K562 (cell line): ENCODE results near the gene GRIA4. TPM values are rescaled to one million over a fixed set of nuclear protein-coding genes. Genes with fewer than 3 reads are reported as not detected.

Experiments
- ATAC-seq: fragments of 200-7000 bp; cut with Tn5 transposase; 3 replicates; pipeline ENCODE4 v1.9.1; 2020; ENCODE audit warnings: moderate library complexity
- BruUV-seq: library from RNA; stranded (reverse); fragments of 400-500 nt; replicated peaks from 2 replicates; lab custom pipeline; 2021; lab: Mats Ljungman, UMichigan
- CTCF ChIA-PET: fragments of 300-600 bp; formaldehyde crosslinking; extraction: SDS; loops from one replicate; lab custom pipeline; 2021; ENCODE audit warnings: low intra/inter-chr PET ratio; lab: Yijun Ruan, JAX
- POLR2A ChIA-PET: fragments of 300-600, 350-650 bp; sonication (Branson Sonifier 250); formaldehyde crosslinking; extraction: SDS; loops from one replicate; lab custom pipeline; 2021; ENCODE audit warnings: antibody characterized with exemption, inconsistent platforms; lab: Yijun Ruan, JAX
- DNase-seq, 4 experiments: peaks; one replicate each; pipeline versions ENCODE4 v3.0.0 to v3.0.0-alpha.2; 2011 to 2018; ENCODE audit warnings: low spot score in 3 of 4, mixed read lengths in 3 of 4; ENCODE audit errors: extremely low read depth in 1 of 4
- FAIRE-seq: peaks from 2 replicates; lab custom pipeline; 2011; peaks lifted over from hg19 to GRCh38; lab: Jason Lieb, UNC
- H2AFZ ChIP-seq: 2 replicates; pipeline ENCODE4 v1.6.0; 2011; ENCODE audit warnings: low read depth, low read length, control low read depth, inconsistent platforms
- H3K27ac ChIP-seq: fragments of 200-600 bp; 3 replicates; pipeline ENCODE4 v1.8.0; 2011; ENCODE audit warnings: low read depth, mild to moderate bottlenecking, control low read depth, inconsistent platforms, low read length, moderate library complexity, mixed read lengths; ENCODE audit errors: extremely low read depth
- H3K27me3 ChIP-seq, 2 experiments: fragments of 300-600 bp in 1 of 2; 2 replicates in 1 of 2; 3 replicates in 1 of 2; pipeline versions ENCODE4 v1.6.0 to v1.8.0; 2011; ENCODE audit warnings: inconsistent platforms in 2 of 2, low read length in 2 of 2, mild to moderate bottlenecking in 1 of 2, mixed read lengths in 1 of 2, moderate library complexity in 1 of 2; ENCODE audit not compliant: control insufficient read depth in 2 of 2, insufficient read depth in 2 of 2
- H3K36me3 ChIP-seq: fragments of 300-600 bp; 3 replicates; pipeline ENCODE4 v1.8.0; 2011; ENCODE audit warnings: mild to moderate bottlenecking, low read length, inconsistent platforms; ENCODE audit not compliant: control insufficient read depth, insufficient read depth
- H3K4me1 ChIP-seq, 2 experiments: fragments of 200-600 bp in 1 of 2; replicated peaks in 1 of 2; 2 replicates in 1 of 2; 3 replicates in 1 of 2; pipeline versions ENCODE4 v1.5.1 to v1.8.0; 2011; ENCODE audit warnings: inconsistent platforms in 2 of 2, low read length in 2 of 2, mild to moderate bottlenecking in 1 of 2, mixed read lengths in 1 of 2, moderate library complexity in 1 of 2; ENCODE audit not compliant: control insufficient read depth in 2 of 2, insufficient read depth in 2 of 2
- H3K4me2 ChIP-seq: 2 replicates; pipeline ENCODE4 v1.6.1; 2011; ENCODE audit warnings: low read length, control low read depth, inconsistent platforms, mixed read lengths; ENCODE audit not compliant: insufficient read depth
- H3K4me3 ChIP-seq: fragments of 200-600 bp; sonication (generic), shearing (Covaris generic); 2 replicates; pipeline ENCODE4 v1.5.1; 2016; ENCODE audit warnings: control low read depth, inconsistent platforms
- H3K79me2 ChIP-seq: fragments of 200-600 bp; 3 replicates; pipeline ENCODE4 v1.8.0; 2011; ENCODE audit warnings: low read length, inconsistent platforms; ENCODE audit not compliant: control insufficient read depth, insufficient read depth
- H3K9ac ChIP-seq, 2 experiments: 2 replicates each; pipeline versions ENCODE4 v1.6.0 to v1.6.1; 2011; ENCODE audit warnings: low read depth in 2 of 2, low read length in 2 of 2, control low read depth in 1 of 2, inconsistent platforms in 1 of 2, mild to moderate bottlenecking in 1 of 2, mixed read lengths in 1 of 2; ENCODE audit not compliant: insufficient read depth in 1 of 2
- H3K9me1 ChIP-seq: one replicate; pipeline ENCODE4 v1.6.0; 2011; ENCODE audit warnings: inconsistent platforms, mild to moderate bottlenecking, low read length, moderate library complexity; ENCODE audit not compliant: control insufficient read depth, insufficient read depth
- H3K9me3 ChIP-seq: replicated peaks from 2 replicates; pipeline ENCODE4 v1.5.1; 2011; ENCODE audit warnings: low read depth, low read length, inconsistent platforms; ENCODE audit not compliant: control insufficient read depth, insufficient read depth
- H4K20me1 ChIP-seq: replicated peaks from 2 replicates; pipeline ENCODE4 v1.6.1; 2011; ENCODE audit warnings: low read length, inconsistent platforms, mixed read lengths; ENCODE audit not compliant: control insufficient read depth, insufficient read depth
- ATF1 ChIP-seq, 2 experiments: fragments of 450-650 bp in 1 of 2; IDR thresholded peaks; 2 replicates each; pipeline ENCODE4 v1.6.1; 2016; ENCODE audit warnings: missing compliant biosample characterization in 1 of 2, missing genetic modification characterization in 1 of 2
- CREB1 ChIP-seq, 2 experiments: sonication (generic) in 1 of 2; formaldehyde crosslinking in 1 of 2; IDR thresholded peaks; 2 replicates each; pipeline versions ENCODE4 v1.6.1 to v1.8.0; 2012 to 2022; ENCODE audit warnings: inconsistent platforms in 1 of 2, mild to moderate bottlenecking in 1 of 2, missing genetic modification reagents in 1 of 2, moderate library complexity in 1 of 2
- HOXB6 ChIP-seq: fragments of 250-450 bp; sonication (Bioruptor Pico); IDR thresholded peaks from 2 replicates; pipeline ENCODE4 v1.5.1; 2022; ENCODE audit warnings: mild to moderate bottlenecking, borderline replicate concordance
- JUNB ChIP-seq: fragments of 450-650 bp; formaldehyde crosslinking; conservative IDR thresholded peaks from 2 replicates; pipeline ENCODE4 v1.4.0; 2020; ENCODE audit warnings: mild to moderate bottlenecking
- STAT5B ChIP-seq: fragments of 250-450 bp; sonication (Bioruptor Pico); IDR thresholded peaks from 2 replicates; pipeline ENCODE4 v1.8.0; 2021; ENCODE audit warnings: mild to moderate bottlenecking, inconsistent platforms
- ZBTB26 ChIP-seq: fragments of 450-650 bp; formaldehyde crosslinking; IDR thresholded peaks from 2 replicates; pipeline ENCODE4 v1.4.0; 2022; ENCODE audit warnings: missing genetic modification characterization
- ZNF274 ChIP-seq: IDR thresholded peaks from 2 replicates; pipeline ENCODE4 v1.6.1; 2011; ENCODE audit warnings: low read depth, mild to moderate bottlenecking, low read length, moderate library complexity, borderline replicate concordance
- ZNF518B ChIP-seq: fragments of 250-450 bp; sonication (Bioruptor Pico); IDR thresholded peaks from 2 replicates; pipeline ENCODE4 v1.5.0; 2021; ENCODE audit warnings: mild to moderate bottlenecking, moderate library complexity
- WGBS: fragments of 100-300 bp; shearing (Covaris generic); methylation state at CpG from one replicate; pipeline ENCODE4 v1.1.6; 2016; ENCODE audit warnings: low coverage, mixed read lengths; ENCODE audit not compliant: insufficient coverage; ENCODE audit errors: missing lambda C conversion rate; 5-methylcytosine and 5-hydroxymethylcytosine counted together
- in situ Hi-C: fragments of 300-500 bp; cut with MboI; formaldehyde crosslinking; loops from 4 replicates; pipeline ENCODE4 v1.15.0; 2018; ENCODE audit warnings: inconsistent platforms, mixed read lengths
- intact Hi-C: fragments of 100-400 bp; cut with micrococcal nuclease; formaldehyde crosslinking; loops from 2 replicates; pipeline ENCODE4 v1.14.2; 2022
- polyA plus RNA-seq, 8 experiments: library from polyadenylated mRNA; depleted of rRNA in 4 of 8; stranded (reverse) in 5 of 8; unstranded in 3 of 8; fragments of >200 nt; fragmentation: Nextera tagmentation in 2 of 8; fragmentation: Illumina TruSeq in 1 of 8; extraction: Ambion mirVana in 2 of 8; extraction: Trizol in 1 of 8; gene quantifications; 2 replicates each; pipeline versions ENCODE4 v1.2.1 to v1.2.3, GENCODE V29; 2011 to 2014; ENCODE audit warnings: inconsistent platforms in 1 of 8, missing spikeins in 1 of 8
- total RNA-seq, 7 experiments: library from RNA; depleted of rRNA in 6 of 7; stranded (reverse); fragments of >200 nt in 6 of 7; fragmentation: Illumina TruSeq in 2 of 7; extraction: Trizol in 2 of 7; gene quantifications; 2 replicates each; pipeline versions ENCODE4 v1.2.1 to v1.2.3, GENCODE V29; 2011 to 2021; ENCODE audit warnings: low replicate concordance in 1 of 7

Gene GRIA4
- total and polyA plus RNA-seq, 9 of the 15 experiments (the other 6 are each of a cell fraction or from before 2014, with no cell fraction given), result not detected

GRCh38 chr11:105878510-105878909, 268.6 kb downstream of the GRIA4 start:
- no peak for FAIRE-seq
- H3K4me1 ChIP-seq, result no peaks in the 10 kb centered on the region
- no peaks in the 10 kb centered on the region for H4K20me1 ChIP-seq
- no peak overlapping the region for H3K9ac ChIP-seq
- no peaks in the 10 kb centered on the region for H3K27me3 ChIP-seq
- no peak for DNase-seq
- no peaks in the 10 kb centered on the region for H3K9me1 ChIP-seq
- intact Hi-C loops (no loop called here), in situ Hi-C loops (no loop called here)
- no peaks in the 10 kb centered on the region for H3K9me3 ChIP-seq
- 0% methylated on average over 3 of the region's 3 CpGs for WGBS
- POLR2A ChIA-PET, result no interaction called here
- H2AFZ ChIP-seq, result no peak overlapping the region
- H3K27ac ChIP-seq, result no peak overlapping the region
- no TSS peak for BruUV-seq
- ATAC-seq, result no peak
- no peaks in the 10 kb centered on the region for H3K36me3 ChIP-seq
- CTCF ChIA-PET, result no interaction called here
- H3K4me2 ChIP-seq, result no peak overlapping the region
- H3K79me2 ChIP-seq, result no peaks in the 10 kb centered on the region
- H3K4me3 ChIP-seq, result no peak overlapping the region
- TF ChIP-seq JUNB (CRISPR knock-in tag) (no peak), HOXB6 (CRISPR knock-in tag) (no peak), ZNF274 (no peak), ATF1 (CRISPR knock-in tag; IDR thresholded peaks at IDR 0.05) (no peak), ATF1 (tag; IDR thresholded peaks at IDR 0.05) (no peak), STAT5B (no peak), ZNF518B (CRISPR knock-in tag) (no peak), CREB1 (IDR thresholded peaks at IDR 0.05) (no peak), CREB1 (CRISPR knock-in tag; IDR thresholded peaks at IDR 0.05) (no peak), ZBTB26 (CRISPR knock-in tag) (no peak)
